IMR-90 (cell line): Measurements from ENCODE around the gene OLFML1. TPM values are rescaled to one million over a fixed set of nuclear protein-coding genes. Genes with fewer than 3 reads are reported as not detected.

Experiments
- ATAC-seq: fragments of 200-7000 bp; cut with Tn5 transposase; 2 replicates; pipeline ENCODE4 v1.9.1; 2020; ENCODE audit warnings: low read depth, mild to moderate bottlenecking, moderate library complexity
- BruUV-seq: library from RNA; stranded (reverse); fragments of 400-500 nt; replicated peaks from 2 replicates; lab custom pipeline; 2021; lab: Mats Ljungman, UMichigan
- CTCF ChIA-PET: fragments of 300-600 bp; formaldehyde crosslinking; extraction: SDS; loops from one replicate; lab custom pipeline; 2021; ENCODE audit warnings: antibody characterized with exemption; lab: Yijun Ruan, JAX
- POLR2A ChIA-PET: fragments of 300-600 bp; sonication (Branson Sonifier 250); formaldehyde crosslinking; loops from one replicate; lab custom pipeline; 2022; ENCODE audit warnings: antibody characterized with exemption; ENCODE audit not compliant: unreplicated experiment; lab: Charles Lee
- DNase-seq: peaks from one replicate; pipeline ENCODE4 v3.0.0; 2013
- H2AFZ ChIP-seq: replicated peaks from 2 replicates; pipeline ENCODE3; 2013; ENCODE audit warnings: low read length, mild to moderate bottlenecking; ENCODE audit not compliant: poor library complexity
- H2AK5ac ChIP-seq: 2 replicates; pipeline ENCODE4 v1.6.1; 2013; ENCODE audit warnings: low read depth, low read length, inconsistent platforms
- H2AK9ac ChIP-seq: replicated peaks from 2 replicates; pipeline ENCODE3; 2013; ENCODE audit warnings: mild to moderate bottlenecking, low read depth, low read length, moderate library complexity; ENCODE audit not compliant: poor library complexity
- H2BK120ac ChIP-seq: 2 replicates; pipeline ENCODE4 v1.6.1; 2013; ENCODE audit warnings: low read depth, low read length, inconsistent platforms
- H2BK15ac ChIP-seq: 3 replicates; pipeline ENCODE4 v1.6.1; 2013; ENCODE audit warnings: low read depth, low read length, inconsistent platforms
- H2BK20ac ChIP-seq: 2 replicates; pipeline ENCODE4 v1.6.1; 2013; ENCODE audit warnings: low read depth, mild to moderate bottlenecking, inconsistent platforms, low read length, moderate library complexity
- H2BK5ac ChIP-seq: 2 replicates; pipeline ENCODE4 v1.6.1; 2013; ENCODE audit warnings: mild to moderate bottlenecking, low read depth, low read length, inconsistent platforms; ENCODE audit not compliant: poor library complexity, severe bottlenecking
- H3K14ac ChIP-seq: replicated peaks from 2 replicates; pipeline ENCODE4 v1.6.1; 2013; ENCODE audit warnings: low read depth, low read length, inconsistent platforms
- H3K18ac ChIP-seq: 2 replicates; pipeline ENCODE4 v1.6.1; 2013; ENCODE audit warnings: low read depth, low read length, control low read depth
- H3K23ac ChIP-seq: 2 replicates; pipeline ENCODE4 v1.6.1; 2013; ENCODE audit warnings: low read depth, low read length, inconsistent platforms
- H3K27ac ChIP-seq: 2 replicates; pipeline ENCODE4 v1.5.1; 2013; ENCODE audit warnings: mild to moderate bottlenecking, control low read depth, low read length; ENCODE audit not compliant: insufficient read depth
- H3K27me3 ChIP-seq: 2 replicates; pipeline ENCODE4 v1.6.1; 2013; ENCODE audit warnings: low read length; ENCODE audit not compliant: control insufficient read depth, insufficient read depth
- H3K36me3 ChIP-seq: 2 replicates; pipeline ENCODE4 v1.6.1; 2013; ENCODE audit warnings: low read length, mixed read lengths; ENCODE audit not compliant: control insufficient read depth, insufficient read depth
- H3K4ac ChIP-seq: 2 replicates; pipeline ENCODE4 v1.6.1; 2013; ENCODE audit warnings: low read depth, low read length, inconsistent platforms
- H3K4me1 ChIP-seq: 2 replicates; pipeline ENCODE4 v1.6.1; 2013; ENCODE audit warnings: low read length, mixed read lengths; ENCODE audit not compliant: control insufficient read depth, insufficient read depth
- H3K4me2 ChIP-seq: 2 replicates; pipeline ENCODE4 v1.6.1; 2013; ENCODE audit warnings: low read depth, mild to moderate bottlenecking, control low read depth, low read length, moderate library complexity
- H3K4me3 ChIP-seq: 2 replicates; pipeline ENCODE4 v1.5.1; 2013; ENCODE audit warnings: low read depth, mild to moderate bottlenecking, control low read depth, low read length, moderate library complexity; ENCODE audit not compliant: insufficient read depth
- H3K56ac ChIP-seq: 2 replicates; pipeline ENCODE4 v1.6.1; 2013; ENCODE audit warnings: low read length, inconsistent platforms; ENCODE audit not compliant: insufficient read depth; ENCODE audit errors: extremely low read depth
- H3K79me1 ChIP-seq, 2 experiments: 2 replicates each; pipeline ENCODE4 v1.6.1; 2013; ENCODE audit warnings: low read length in 2 of 2, inconsistent platforms in 1 of 2, low read depth in 1 of 2
- H3K9ac ChIP-seq: 2 replicates; pipeline ENCODE4 v1.6.1; 2013; ENCODE audit warnings: low read depth, low read length, control low read depth
- H3K9me1 ChIP-seq: 2 replicates; pipeline ENCODE4 v1.6.1; 2013; ENCODE audit warnings: low read length, inconsistent platforms; ENCODE audit not compliant: insufficient read depth
- H3K9me3 ChIP-seq: 2 replicates; pipeline ENCODE4 v1.6.1; 2013; ENCODE audit warnings: low read length; ENCODE audit not compliant: control insufficient read depth, insufficient read depth
- H4K20me1 ChIP-seq: 2 replicates; pipeline ENCODE4 v1.6.1; 2013; ENCODE audit warnings: low read length, inconsistent platforms; ENCODE audit not compliant: insufficient read depth
- H4K5ac ChIP-seq: 2 replicates; pipeline ENCODE4 v1.6.1; 2013; ENCODE audit warnings: mild to moderate bottlenecking, low read depth, low read length, control low read depth
- H4K8ac ChIP-seq, 2 experiments: 2 replicates each; pipeline ENCODE4 v1.6.1; 2013; ENCODE audit warnings: low read depth in 2 of 2, low read length in 2 of 2, control low read depth in 1 of 2, inconsistent platforms in 1 of 2
- H4K91ac ChIP-seq: 2 replicates; pipeline ENCODE4 v1.6.1; 2013; ENCODE audit warnings: low read depth, low read length, inconsistent platforms; ENCODE audit not compliant: insufficient read depth
- FOS ChIP-seq: fragments of 150-350 bp; IDR thresholded peaks from 2 replicates; pipeline ENCODE4 v1.6.1; 2016; ENCODE audit warnings: low read depth, low read length
- MAZ ChIP-seq: IDR thresholded peaks from 2 replicates; pipeline ENCODE4 v1.6.1; 2012; ENCODE audit warnings: low read depth, mild to moderate bottlenecking, low read length, improper control_type of control experiment, moderate library complexity, borderline replicate concordance
- WGBS, 2 experiments: methylation state at CpG; one replicate each; pipeline versions ENCODE4 v1.1.5 to v1.1.7; 2013; ENCODE audit warnings: missing lambda C conversion rate in 2 of 2; ENCODE audit not compliant: insufficient read length in 1 of 2; ENCODE audit errors: extremely low coverage in 2 of 2; 5-methylcytosine and 5-hydroxymethylcytosine counted together
- dilution Hi-C: fragments of 300-500 bp; cut with HindIII; formaldehyde crosslinking; loops from one replicate; pipeline ENCODE4 v1.14.3; 2018; ENCODE audit warnings: low sequenced_read_pairs; ENCODE audit not compliant: unreplicated experiment
- in situ Hi-C: fragments of 300-500 bp; cut with MboI; formaldehyde crosslinking; loops from 3 replicates; pipeline ENCODE4 v1.14.3; 2019; ENCODE audit warnings: low sequenced_read_pairs, inconsistent platforms, mixed read lengths
- intact Hi-C: fragments of 100-400 bp; cut with micrococcal nuclease; formaldehyde crosslinking; loops from 2 replicates; pipeline ENCODE4 v1.10.0; 2022
- polyA plus RNA-seq, 3 experiments: library from polyadenylated mRNA; depleted of rRNA; stranded (reverse); fragments of >200 nt; gene quantifications; 2 replicates each; pipeline ENCODE4 v1.2.3, GENCODE V29; 2012; ENCODE audit warnings: low replicate concordance in 1 of 3
- total RNA-seq: library from RNA; depleted of rRNA; stranded (reverse); fragments of >200 nt; gene quantifications from 2 replicates; pipeline ENCODE4 v1.2.3, GENCODE V29; 2012

Gene OLFML1
- total and polyA plus RNA-seq, 2 of the 4 experiments (the other 2 are of a cell fraction), result 0.10 to 0.18 TPM

- no peak overlapping the region for H4K8ac ChIP-seq
- no peak overlapping the region for H3K4me2 ChIP-seq
- H3K79me1 ChIP-seq, result no peaks in the 10 kb centered on the region
- H3K14ac ChIP-seq, result no peak overlapping the region
- H4K5ac ChIP-seq, result no peak overlapping the region
- no peak overlapping the region for H2BK120ac ChIP-seq
- no peaks in the 10 kb centered on the region for H4K20me1 ChIP-seq
- ChIA-PET CTCF (no interaction called here), POLR2A (no interaction called here)
- BruUV-seq, result no TSS peak
- DNase-seq (no peak), ATAC-seq (no peak)
- no peak overlapping the region for H2AK5ac ChIP-seq
- dilution Hi-C loops, result no loop called here
- no peak overlapping the region for H3K56ac ChIP-seq
- intact Hi-C loops, result no loop called here
- H2BK20ac ChIP-seq, result no peak overlapping the region
- H3K4me3 ChIP-seq, result no peak overlapping the region
- WGBS, 2 experiments, result no CpG with 5 or more reads among the region's 3 CpGs
- no peaks in the 10 kb centered on the region for H3K9me1 ChIP-seq
- no peak overlapping the region for H2AFZ ChIP-seq
- no peaks in the 10 kb centered on the region for H3K9me3 ChIP-seq
- no peak overlapping the region for H3K9ac ChIP-seq
- H3K27ac ChIP-seq, result no peak overlapping the region
- no peak overlapping the region for H2BK5ac ChIP-seq
- H3K4me1 ChIP-seq, result no peaks in the 10 kb centered on the region
- no peak overlapping the region for H2BK15ac ChIP-seq
- H3K18ac ChIP-seq, result no peak overlapping the region
- H4K91ac ChIP-seq, result no peak overlapping the region
- in situ Hi-C loops, result loop anchor here (25.0 kb wide), 1 partner anchor 637 kb away; no protein-coding TSS in a partner anchor
- H3K23ac ChIP-seq, result no peak overlapping the region
- H3K27me3 ChIP-seq, result peaks cover 1% of the 10 kb centered on the region
- no peak overlapping the region for H2AK9ac ChIP-seq
- TF ChIP-seq FOS (no peak), MAZ (no peak)
- no peaks in the 10 kb centered on the region for H3K36me3 ChIP-seq
- H3K4ac ChIP-seq, result no peak overlapping the region
Measured at GRCh38 chr11:7449211-7449840, 36.0 kb upstream of the OLFML1 start.
